Smooth muscle cell (in vitro differentiated cells): ENCODE data around the gene CCDC192. TPM values are rescaled to one million over a fixed set of nuclear protein-coding genes. Genes with fewer than 3 reads are reported as not detected.
A peak's percentile ranks its signal among the peaks of the same experiment; 100 is the strongest.

Experiments
- DNase-seq: peaks from one replicate; lab custom pipeline; 2025; ENCODE audit not compliant: unreplicated experiment; lab: John Stamatoyannopoulos, UW
- H2AFZ ChIP-seq: fragments of 200-600 bp; sonication (generic); 2 replicates; pipeline ENCODE4 v1.6.0; 2016; ENCODE audit warnings: antibody characterized with exemption, low read depth, mild to moderate bottlenecking
- H3F3A ChIP-seq: fragments of 200-600 bp; sonication (generic); 2 replicates; pipeline ENCODE4 v1.6.0; 2017; ENCODE audit warnings: antibody characterized with exemption, low read depth
- H3K27ac ChIP-seq: fragments of 200-600 bp; sonication (generic); 2 replicates; pipeline ENCODE4 v1.5.1; 2016; ENCODE audit warnings: low read depth, mild to moderate bottlenecking
- H3K27me3 ChIP-seq: fragments of 200-600 bp; sonication (generic); 2 replicates; pipeline ENCODE4 v1.6.1; 2016; ENCODE audit warnings: low read depth, mild to moderate bottlenecking
- H3K36me3 ChIP-seq: fragments of 200-600 bp; sonication (generic); 2 replicates; pipeline ENCODE4 v1.5.1; 2016; ENCODE audit warnings: low read depth
- H3K4me1 ChIP-seq: fragments of 200-600 bp; sonication (generic); 2 replicates; pipeline ENCODE4 v1.5.1; 2016; ENCODE audit warnings: low read depth
- H3K4me2 ChIP-seq: fragments of 200-600 bp; sonication (generic); 2 replicates; pipeline ENCODE4 v1.6.0; 2016; ENCODE audit warnings: mild to moderate bottlenecking
- H3K4me3 ChIP-seq: fragments of 200-600 bp; sonication (generic); 2 replicates; pipeline ENCODE4 v1.5.1; 2016; ENCODE audit warnings: mild to moderate bottlenecking
- H3K79me2 ChIP-seq: fragments of 200-600 bp; sonication (generic); 2 replicates; pipeline ENCODE4 v1.6.0; 2016; ENCODE audit warnings: low read depth, mild to moderate bottlenecking
- H3K9ac ChIP-seq: fragments of 200-600 bp; sonication (generic); 2 replicates; pipeline ENCODE4 v1.6.0; 2016; ENCODE audit warnings: low read depth
- H3K9me3 ChIP-seq: fragments of 200-600 bp; sonication (generic); replicated peaks from 2 replicates; pipeline ENCODE4 v1.5.1; 2016; ENCODE audit warnings: low read depth
- H4K20me1 ChIP-seq: fragments of 200-600 bp; sonication (generic); 2 replicates; pipeline ENCODE4 v1.6.0; 2016; ENCODE audit warnings: low read depth
- WGBS: methylation state at CpG from one replicate; pipeline ENCODE4 v1.1.7; 2016; ENCODE audit warnings: low lambda C conversion rate; 5-methylcytosine and 5-hydroxymethylcytosine counted together
- polyA plus RNA-seq: library from polyadenylated mRNA; unstranded; fragments of >200 nt; fragmentation: Nextera tagmentation; extraction: Ambion mirVana; gene quantifications from 2 replicates; pipeline ENCODE4 v1.2.1, GENCODE V29; 2016
- total RNA-seq: library from RNA; depleted of rRNA; stranded (reverse); fragments of >200 nt; gene quantifications from 2 replicates; pipeline ENCODE4 v1.2.3, GENCODE V29; 2014
- TF ChIP-seq, protein P1 (sequence below): fragments of 200-600 bp; sonication (generic); IDR thresholded peaks from 2 replicates; pipeline ENCODE4 v1.5.1; 2017; ENCODE audit warnings: borderline replicate concordance, mild to moderate bottlenecking, antibody characterized with exemption; ENCODE audit not compliant: insufficient read depth, poor library complexity, severe bottlenecking

CCDC192 gene
- total and polyA plus RNA-seq, 2 experiments from 2014 or later = not detected

DNA sequence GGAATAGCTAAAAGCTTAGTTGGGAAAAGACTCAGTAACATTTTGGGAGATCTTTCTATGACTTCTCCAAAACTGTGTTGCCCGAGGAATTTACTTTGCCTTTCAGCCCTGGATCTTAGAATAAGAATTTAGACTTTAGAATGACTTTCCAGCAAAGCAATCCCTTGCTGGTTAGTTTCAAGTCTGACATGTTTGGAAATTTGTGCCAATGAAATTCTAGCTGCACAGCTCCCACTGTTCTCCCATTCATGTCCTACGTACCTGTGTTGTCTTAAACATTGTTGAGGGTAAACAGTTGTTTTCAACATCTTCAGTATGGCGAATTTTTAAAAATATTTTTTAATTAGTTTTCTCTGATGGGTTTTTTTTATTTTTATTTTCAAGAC is 111.4 kb downstream of the CCDC192 start:
- no peak for DNase-seq
- H3K9ac ChIP-seq = peak overlapping the region; percentile 7
- TF ChIP-seq, protein P1, sequence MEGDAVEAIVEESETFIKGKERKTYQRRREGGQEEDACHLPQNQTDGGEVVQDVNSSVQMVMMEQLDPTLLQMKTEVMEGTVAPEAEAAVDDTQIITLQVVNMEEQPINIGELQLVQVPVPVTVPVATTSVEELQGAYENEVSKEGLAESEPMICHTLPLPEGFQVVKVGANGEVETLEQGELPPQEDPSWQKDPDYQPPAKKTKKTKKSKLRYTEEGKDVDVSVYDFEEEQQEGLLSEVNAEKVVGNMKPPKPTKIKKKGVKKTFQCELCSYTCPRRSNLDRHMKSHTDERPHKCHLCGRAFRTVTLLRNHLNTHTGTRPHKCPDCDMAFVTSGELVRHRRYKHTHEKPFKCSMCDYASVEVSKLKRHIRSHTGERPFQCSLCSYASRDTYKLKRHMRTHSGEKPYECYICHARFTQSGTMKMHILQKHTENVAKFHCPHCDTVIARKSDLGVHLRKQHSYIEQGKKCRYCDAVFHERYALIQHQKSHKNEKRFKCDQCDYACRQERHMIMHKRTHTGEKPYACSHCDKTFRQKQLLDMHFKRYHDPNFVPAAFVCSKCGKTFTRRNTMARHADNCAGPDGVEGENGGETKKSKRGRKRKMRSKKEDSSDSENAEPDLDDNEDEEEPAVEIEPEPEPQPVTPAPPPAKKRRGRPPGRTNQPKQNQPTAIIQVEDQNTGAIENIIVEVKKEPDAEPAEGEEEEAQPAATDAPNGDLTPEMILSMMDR = no peak
- no peaks in the 10 kb centered on the region for H3K27me3 ChIP-seq
- H3K9me3 ChIP-seq = no peaks in the 10 kb centered on the region
- H3K36me3 ChIP-seq = no peaks in the 10 kb centered on the region
- no peaks in the 10 kb centered on the region for H4K20me1 ChIP-seq
- H2AFZ ChIP-seq = peak overlapping the region; percentile 17
- H3K4me1 ChIP-seq = peaks cover 40% of the 10 kb centered on the region
- peaks cover 11% of the 10 kb centered on the region for H3F3A ChIP-seq
- no peak overlapping the region for H3K4me3 ChIP-seq
- H3K4me2 ChIP-seq = peak overlapping the region; percentile 72
- H3K27ac ChIP-seq = peak overlapping the region; percentile 93
- H3K79me2 ChIP-seq = no peaks in the 10 kb centered on the region
- WGBS = 75% methylated on average over 3 of the region's 3 CpGs

- TF ChIP-seq, protein P1 = no peak
- Histone ChIP-seq H3K4me3 (no peak overlapping the region), H3K27ac (no peak overlapping the region), H4K20me1 (no peaks in the 10 kb centered on the region), H3K79me2 (no peaks in the 10 kb centered on the region), H3K27me3 (no peaks in the 10 kb centered on the region), H3K9me3 (no peaks in the 10 kb centered on the region), H2AFZ (no peak overlapping the region), H3K4me2 (no peak overlapping the region), H3K4me1 (no peaks in the 10 kb centered on the region), H3K9ac (no peak overlapping the region), H3K36me3 (no peaks in the 10 kb centered on the region), H3F3A (no peaks in the 10 kb centered on the region)
- no peak for DNase-seq
- 63% methylated on average over 2 of the region's 2 CpGs for WGBS
Observed at GRCh38 chr5:127820910-127821553, 117.8 kb downstream of the CCDC192 start.

DNA sequence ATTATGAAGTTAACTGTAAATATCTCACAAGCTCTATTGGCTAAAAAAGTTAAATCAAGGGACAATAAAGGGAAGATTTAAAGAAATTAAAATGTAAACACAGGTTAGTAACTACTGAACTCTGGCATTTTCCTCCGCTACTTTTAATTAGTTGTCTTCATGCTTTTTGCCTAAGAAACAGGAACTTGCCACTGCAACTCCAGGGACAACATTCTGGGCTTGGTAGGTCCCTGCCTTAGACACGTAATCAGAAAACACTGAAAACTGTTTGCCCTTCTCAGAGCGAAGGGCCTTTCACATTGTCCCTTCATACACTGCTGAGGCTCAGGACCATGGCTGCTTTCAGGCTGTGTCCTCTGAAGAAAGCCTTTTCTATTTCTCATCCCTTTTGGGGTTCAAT is 118.7 kb downstream of the CCDC192 start:
- no peaks in the 10 kb centered on the region for H3K4me1 ChIP-seq
- WGBS = 97% methylated on average over 3 of the region's 3 CpGs
- no peak overlapping the region for H3K9ac ChIP-seq
- H2AFZ ChIP-seq = no peak overlapping the region
- no peaks in the 10 kb centered on the region for H3K36me3 ChIP-seq
- no peak overlapping the region for H3K4me2 ChIP-seq
- H3K27ac ChIP-seq = no peak overlapping the region
- no peaks in the 10 kb centered on the region for H3K9me3 ChIP-seq
- no peak overlapping the region for H3K4me3 ChIP-seq
- no peak for DNase-seq
- no peaks in the 10 kb centered on the region for H4K20me1 ChIP-seq
- H3F3A ChIP-seq = no peaks in the 10 kb centered on the region
- H3K27me3 ChIP-seq = no peaks in the 10 kb centered on the region
- TF ChIP-seq, protein P1 = no peak
- no peaks in the 10 kb centered on the region for H3K79me2 ChIP-seq

DNA sequence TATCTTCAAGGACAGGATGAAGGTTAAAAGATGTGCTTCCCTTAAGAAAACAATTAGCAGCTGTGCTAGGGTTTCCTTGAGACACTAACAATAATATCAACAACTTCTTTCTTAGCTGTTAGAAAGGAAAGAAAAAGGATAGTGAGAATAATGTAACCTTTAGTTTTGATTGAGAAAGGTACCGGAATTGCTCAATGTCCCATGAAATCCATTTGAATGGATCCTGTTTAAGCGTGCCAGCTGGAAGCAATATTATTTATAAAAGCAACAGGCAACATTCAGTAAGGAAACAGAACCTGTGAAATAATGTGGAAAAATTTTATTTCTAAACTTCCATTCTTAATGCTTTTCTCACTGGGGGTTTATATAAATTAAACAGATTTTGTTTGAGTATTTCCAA is 120.9 kb downstream of the CCDC192 start:
- H4K20me1 ChIP-seq = no peaks in the 10 kb centered on the region
- no peak overlapping the region for H3K27ac ChIP-seq
- H3K4me2 ChIP-seq = no peak overlapping the region
- H3F3A ChIP-seq = no peaks in the 10 kb centered on the region
- TF ChIP-seq, protein P1 = no peak
- H3K27me3 ChIP-seq = no peaks in the 10 kb centered on the region
- DNase-seq = no peak
- H3K4me1 ChIP-seq = no peaks in the 10 kb centered on the region
- H3K9me3 ChIP-seq = no peaks in the 10 kb centered on the region
- H2AFZ ChIP-seq = no peak overlapping the region
- H3K79me2 ChIP-seq = no peaks in the 10 kb centered on the region
- no peak overlapping the region for H3K4me3 ChIP-seq
- WGBS = 99% methylated on average over 2 of the region's 2 CpGs
- no peak overlapping the region for H3K9ac ChIP-seq
- no peaks in the 10 kb centered on the region for H3K36me3 ChIP-seq
